HepG2 (cell line): ENCODE results near the gene IGLL1.

ENCODE experiments used
- ATF2 ChIP-seq: sonication (generic); formaldehyde crosslinking; IDR thresholded peaks from 2 replicates; pipeline ENCODE4 v1.4.0; 2020; ENCODE audit warnings: missing genetic modification reagents
- CTCF ChIP-seq: sonication (generic); formaldehyde crosslinking; IDR thresholded peaks from 2 replicates; pipeline ENCODE4 v1.5.0; 2020; ENCODE audit warnings: mild to moderate bottlenecking, missing genetic modification reagents, moderate library complexity
- GPBP1L1 ChIP-seq: sonication (generic); formaldehyde crosslinking; IDR thresholded peaks from 2 replicates; pipeline ENCODE4 v1.5.0; 2020; ENCODE audit warnings: mild to moderate bottlenecking, missing genetic modification reagents
- JUN ChIP-seq: sonication (generic); formaldehyde crosslinking; IDR thresholded peaks from 2 replicates; pipeline ENCODE4 v1.4.0; 2020; ENCODE audit warnings: mild to moderate bottlenecking, missing genetic modification reagents
- MAFK ChIP-seq, 2 experiments: IDR thresholded peaks in 1 of 2; conservative IDR thresholded peaks in 1 of 2; 2 replicates each; pipeline ENCODE4 v1.6.1; 2011; ENCODE audit warnings: improper control_type of control experiment in 2 of 2, low read length in 2 of 2
- MXD4 ChIP-seq: IDR thresholded peaks from 2 replicates; pipeline ENCODE4 v1.6.1; 2016; ENCODE audit warnings: mild to moderate bottlenecking, missing biosample characterization, missing genetic modification reagents
- NCOA5 ChIP-seq: sonication (generic); formaldehyde crosslinking; IDR thresholded peaks from 2 replicates; pipeline ENCODE4 v1.4.0; 2020; ENCODE audit warnings: missing genetic modification reagents
- POLR2A ChIP-seq, 2 experiments: IDR thresholded peaks; 2 replicates each; pipeline ENCODE4 v1.6.1; 2011; ENCODE audit warnings: low read depth in 2 of 2, low read length in 2 of 2, mild to moderate bottlenecking in 1 of 2, moderate library complexity in 1 of 2; ENCODE audit not compliant: insufficient read depth in 1 of 2
- RAD21 ChIP-seq: fragments of 450-650 bp; formaldehyde crosslinking; IDR thresholded peaks from 2 replicates; pipeline ENCODE4 v1.5.0; 2020; ENCODE audit warnings: mild to moderate bottlenecking
- YY1 ChIP-seq: IDR thresholded peaks from 2 replicates; pipeline ENCODE4 v1.6.1; 2011; ENCODE audit warnings: low read length, low read depth, moderate library complexity, mild to moderate bottlenecking; ENCODE audit not compliant: insufficient read depth, insufficient replicate concordance
- ZFP37 ChIP-seq: sonication (generic); formaldehyde crosslinking; IDR thresholded peaks from 2 replicates; pipeline ENCODE4 v1.4.0; 2020; ENCODE audit warnings: missing genetic modification reagents, borderline replicate concordance
- ZNF274 ChIP-seq: sonication (generic); formaldehyde crosslinking; IDR thresholded peaks from 2 replicates; pipeline ENCODE4 v1.5.1; 2020; ENCODE audit warnings: mild to moderate bottlenecking, missing genetic modification reagents

GRCh38 chr22:23578306-23578705 lies 1.8 kb downstream of the IGLL1 start:
- TF ChIP-seq ZFP37 = no peak
- TF ChIP-seq CTCF (CRISPR knock-in tag) = no peak
- no peak for TF ChIP-seq YY1
- no peak for TF ChIP-seq RAD21
- no peak for TF ChIP-seq GPBP1L1 (CRISPR knock-in tag)
- TF ChIP-seq ZNF274 (CRISPR knock-in tag) = no peak
- TF ChIP-seq ATF2 (CRISPR knock-in tag) = no peak
- TF ChIP-seq POLR2A (IDR thresholded peaks at IDR 0.05; ENCODE audit: insufficient read depth in 1 of 2, low read depth in 2 of 2, low read length in 2 of 2) = no peak
- no peak for TF ChIP-seq JUN (CRISPR knock-in tag)
- TF ChIP-seq MAFK (conservative IDR thresholded peaks at IDR 0.05 in 1 of 2, IDR thresholded peaks at IDR 0.05 in 1 of 2; ENCODE audit: low read length in 2 of 2) = no peak
- no peak for TF ChIP-seq NCOA5 (CRISPR knock-in tag)
- no peak for TF ChIP-seq MXD4 (CRISPR knock-in tag)
